Kasumi-1 (cell line): ENCODE results near the gene BAZ2A.
"Not testable (repeated sequence)": the region's sequence is repeated elsewhere in the genome, so short reads cannot be mapped to it uniquely, and the experiment has no call there.

Source experiments
- DNase-seq, 2 experiments: peaks; one replicate each; lab custom pipeline; 2025; lab: John Stamatoyannopoulos, UW

Gene BAZ2A

GRCh38 chr12:56630180-56630632 lies at the start of gene BAZ2A:
Gene BAZ2A (minus strand): TSS chr12:56630326. CDS start chr12:56617530, 12,796 bp downstream.
- DNase-seq = peak; percentile 88 to 90

GRCh38 chr12:56678852-56679251 lies 48.7 kb upstream of the BAZ2A start:
- DNase-seq = no peak

DNA sequence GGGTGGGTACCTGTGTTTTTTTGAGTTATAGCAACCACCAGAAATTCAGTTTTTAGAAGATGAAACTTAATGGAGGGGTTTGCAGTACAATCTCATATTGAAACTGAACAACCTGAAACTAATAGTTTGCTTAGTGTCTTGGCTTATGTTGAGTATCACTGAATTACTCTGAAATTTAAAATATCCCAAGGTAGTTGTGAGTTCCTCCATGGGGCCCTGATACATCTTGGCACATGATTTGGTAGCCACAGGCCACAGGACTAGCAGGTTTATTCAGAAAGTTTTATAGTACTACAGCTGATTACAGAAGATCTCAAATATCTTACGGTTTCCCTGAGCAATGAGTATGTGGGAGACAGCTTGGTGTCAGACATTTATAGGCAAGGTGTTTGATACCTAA lies 47.6 kb upstream of the BAZ2A start:
- DNase-seq = no peak

DNA sequence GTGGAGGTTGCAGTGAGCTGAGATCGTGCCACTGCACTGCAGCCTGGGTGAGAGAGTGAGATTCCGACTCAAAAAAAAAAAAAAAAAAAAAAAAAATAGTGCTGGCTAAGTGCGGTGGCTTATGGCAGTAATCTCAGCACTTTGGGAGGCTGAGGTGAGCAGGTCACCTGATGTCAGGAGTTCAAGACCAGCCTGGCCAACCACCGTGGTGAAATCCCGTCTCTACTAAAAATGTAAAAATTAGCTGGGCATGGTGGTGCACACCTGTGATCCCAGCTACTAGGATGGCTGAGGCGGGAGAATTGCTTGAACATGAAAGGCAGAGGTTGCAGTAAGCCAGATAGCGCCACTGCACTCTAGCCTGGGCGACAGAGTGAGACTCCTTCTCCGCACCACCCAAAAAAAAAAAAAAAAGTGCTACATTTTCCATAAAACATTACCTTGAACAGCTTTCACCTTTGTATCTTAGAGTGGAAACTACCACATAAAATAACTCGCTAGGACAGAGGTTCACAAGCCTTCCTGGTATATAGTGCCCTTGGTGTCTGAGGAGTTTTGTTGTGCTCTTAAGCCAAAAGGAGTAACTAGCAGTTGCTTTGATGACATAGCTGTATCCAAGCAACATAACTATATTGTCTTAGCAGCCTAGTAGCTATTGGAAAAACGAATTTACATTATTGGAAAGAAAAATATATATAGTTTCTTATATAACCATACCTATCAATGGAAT lies 46.9 kb upstream of the BAZ2A start:
- DNase-seq = no peak

- DNase-seq = no peak
Observed at GRCh38 chr12:56671608-56672007, 41.5 kb upstream of the BAZ2A start.

- DNase-seq = no peak
Observed at GRCh38 chr12:56670836-56671235, 40.7 kb upstream of the BAZ2A start.

DNA sequence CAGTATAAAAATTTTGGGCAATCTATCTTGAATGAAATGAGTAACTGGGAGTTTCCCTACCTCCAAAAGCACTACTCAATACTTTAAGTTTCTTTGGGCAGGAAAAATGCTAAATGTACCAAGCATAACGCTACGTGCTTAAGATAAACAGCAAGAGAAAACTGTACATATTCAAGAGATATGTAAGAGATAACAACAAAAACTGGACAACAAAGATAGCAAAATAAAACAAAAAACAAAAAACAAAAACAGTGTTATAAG lies 38.0 kb upstream of the BAZ2A start:
- DNase-seq = no peak

- no peak for DNase-seq
Observed at GRCh38 chr12:56661979-56662638, 32.0 kb upstream of the BAZ2A start.

GRCh38 chr12:56661560-56661959 lies 31.4 kb upstream of the BAZ2A start:
- no peak for DNase-seq

- DNase-seq = peak in 1 of 2 experiments; percentile 42
Observed at GRCh38 chr12:56658921-56659320, 28.8 kb upstream of the BAZ2A start.

- DNase-seq = no peak
Observed at GRCh38 chr12:56657416-56658379, 27.6 kb upstream of the BAZ2A start.

GRCh38 chr12:56653781-56654180 lies 23.7 kb upstream of the BAZ2A start:
- not testable (repeated sequence) for DNase-seq

GRCh38 chr12:56648023-56648422 lies 17.9 kb upstream of the BAZ2A start:
- not testable (repeated sequence) for DNase-seq

DNA sequence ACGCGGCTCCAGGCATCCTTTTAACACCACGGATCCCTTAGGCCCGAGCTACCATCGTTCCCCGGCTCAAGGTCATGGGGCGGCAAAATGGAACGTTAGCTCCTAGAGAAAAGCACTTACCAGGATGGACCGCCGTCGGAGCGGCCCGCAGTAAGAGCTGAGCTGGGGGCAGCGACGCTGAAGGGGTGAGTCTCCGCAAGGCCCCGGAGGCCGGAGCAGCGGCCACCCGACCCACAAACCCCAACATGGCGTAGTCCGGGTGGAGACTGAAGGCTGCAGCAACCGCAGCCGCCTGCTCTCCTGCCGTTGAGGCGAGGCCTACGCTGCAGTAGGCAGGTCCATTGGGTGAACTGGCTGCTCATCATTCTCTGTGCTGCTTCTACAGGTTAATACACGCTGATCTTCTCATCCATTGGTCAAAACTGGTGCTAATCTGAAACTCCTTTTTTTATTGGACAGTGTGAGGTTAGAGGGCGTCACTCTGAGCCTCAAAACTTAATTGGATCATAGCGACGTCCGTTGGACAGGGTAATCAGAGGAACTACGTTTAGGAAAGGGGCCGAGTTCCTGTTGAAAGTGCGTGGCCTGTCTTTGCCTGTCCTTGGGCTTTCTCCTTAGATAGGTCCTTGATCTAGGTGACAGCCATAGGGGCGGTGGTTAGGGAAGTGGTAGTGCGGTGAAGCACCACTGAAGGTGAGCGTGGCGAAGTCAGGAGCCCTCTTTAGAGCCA lies 15.8 kb upstream of the BAZ2A start, which contains the start of gene ATP5F1B:
TSS of gene ATP5F1B (minus strand) at position 268 of the 730 bp plus-strand sequence. CDS start at position 247, 21 bp downstream.
- peak; percentile 100 for DNase-seq

- DNase-seq = no peak
Observed at GRCh38 chr12:56645201-56645716, 15.1 kb upstream of the BAZ2A start.

- DNase-seq = no peak
Observed at GRCh38 chr12:56644654-56645053, 14.5 kb upstream of the BAZ2A start.

DNA sequence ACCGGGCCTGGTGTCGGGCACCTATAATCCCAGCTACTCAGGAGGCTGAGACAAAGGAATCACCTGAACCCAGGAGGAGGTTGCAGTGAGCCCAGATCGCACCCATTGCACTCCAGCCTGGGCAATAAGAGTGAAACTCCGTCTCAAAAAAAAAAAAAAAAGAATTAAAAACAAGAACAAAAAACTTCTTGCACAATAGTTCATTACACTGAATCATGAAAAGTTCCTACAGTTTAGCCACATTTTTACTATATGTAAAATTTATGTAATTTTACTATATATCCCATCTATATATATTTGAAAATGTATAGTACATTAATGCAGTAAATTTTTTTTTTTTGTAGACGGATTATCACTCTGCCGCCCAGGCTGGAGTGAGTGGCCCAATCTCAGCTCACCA lies 11.1 kb upstream of the BAZ2A start:
- no peak for DNase-seq

DNA sequence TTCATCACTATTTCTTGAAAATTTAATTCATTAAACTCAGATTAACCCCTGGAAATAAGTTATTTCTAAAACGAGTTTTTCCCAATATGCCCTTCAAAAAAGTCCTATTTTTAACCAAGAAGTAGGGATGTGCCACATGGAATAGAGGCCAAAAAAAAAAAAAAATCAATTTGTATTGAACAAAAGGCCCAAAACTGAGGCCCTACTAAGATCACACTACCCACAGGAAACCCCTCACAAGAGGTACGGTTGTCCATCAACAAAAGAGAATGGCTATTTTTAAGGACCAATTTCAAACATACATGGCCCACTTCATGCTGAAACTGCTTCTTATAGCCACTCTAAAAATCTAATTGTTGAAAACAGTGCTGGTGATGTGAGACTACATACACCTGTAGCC lies 7.5 kb upstream of the BAZ2A start:
- DNase-seq = no peak

DNA sequence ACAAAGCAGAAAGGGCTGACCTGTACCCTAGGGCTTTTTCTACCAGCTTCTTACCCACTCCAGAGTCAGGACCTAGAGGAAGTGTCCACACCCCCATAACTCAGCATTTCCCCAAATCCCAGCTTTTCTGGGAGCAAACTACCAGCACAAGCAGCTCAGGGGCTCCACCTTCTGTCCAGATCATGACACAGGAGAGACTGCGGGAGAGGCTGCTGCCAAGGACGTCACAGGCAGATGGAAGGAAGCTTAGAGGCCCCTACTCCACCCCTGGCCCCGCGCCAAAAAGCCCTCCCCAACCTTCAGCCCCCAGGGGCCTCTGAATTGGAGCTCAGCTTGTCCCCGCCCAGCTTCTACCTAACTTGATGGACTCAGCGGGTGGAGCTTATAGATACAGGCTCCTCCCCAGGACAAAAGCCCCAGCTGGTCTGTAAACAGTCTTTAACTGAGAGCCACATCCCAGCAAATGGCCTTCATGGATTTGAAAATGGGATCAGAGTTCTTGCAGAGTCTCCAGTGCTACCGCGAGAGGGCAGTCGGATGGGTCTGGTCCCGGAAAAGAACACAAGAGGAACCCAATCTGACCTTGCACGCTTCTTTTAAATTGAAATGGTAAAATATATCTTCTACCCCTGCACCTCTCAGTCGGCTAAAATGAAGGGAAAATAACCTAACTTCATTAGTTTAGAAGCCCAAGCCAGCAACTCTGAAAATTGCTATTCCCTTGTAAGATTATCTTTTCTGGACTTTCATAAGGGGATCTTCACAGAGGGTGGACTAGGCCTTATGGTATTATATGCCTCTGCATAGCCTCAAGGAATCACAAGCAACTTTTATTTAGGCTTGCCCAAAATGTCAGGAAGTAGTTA lies 6.8 kb upstream of the BAZ2A start:
- DNase-seq = peak; percentile 98 to 99
